GM12874 (cell line): Measurements from ENCODE around the gene POMP.

ENCODE experiments used
- TF ChIP-seq, protein P1 (sequence below): IDR thresholded peaks from 2 replicates; pipeline ENCODE4 v1.5.1; 2011; ENCODE audit warnings: low read depth, mild to moderate bottlenecking, control low read depth, low read length, moderate library complexity; ENCODE audit not compliant: insufficient read depth

Gene POMP

DNA sequence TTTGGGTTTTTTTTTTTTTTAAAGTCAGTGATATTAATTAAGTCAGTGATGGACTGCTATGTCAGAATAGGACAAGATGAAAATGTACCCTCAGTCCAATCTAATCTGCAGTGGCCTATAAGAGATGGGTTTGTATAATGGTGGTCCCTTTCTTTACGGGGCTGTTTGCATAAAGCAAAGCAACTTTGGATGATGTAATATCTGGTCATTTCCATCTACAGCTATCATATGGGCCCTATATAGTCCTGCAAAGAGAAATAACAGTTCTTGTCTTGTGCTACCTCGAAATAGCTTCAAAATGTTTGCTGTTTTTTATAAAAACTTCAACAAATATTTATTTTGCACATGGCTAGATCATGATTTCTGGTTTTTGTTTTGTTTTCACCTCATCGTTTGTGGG lies 20.2 kb upstream of the POMP start:
- TF ChIP-seq, protein P1, sequence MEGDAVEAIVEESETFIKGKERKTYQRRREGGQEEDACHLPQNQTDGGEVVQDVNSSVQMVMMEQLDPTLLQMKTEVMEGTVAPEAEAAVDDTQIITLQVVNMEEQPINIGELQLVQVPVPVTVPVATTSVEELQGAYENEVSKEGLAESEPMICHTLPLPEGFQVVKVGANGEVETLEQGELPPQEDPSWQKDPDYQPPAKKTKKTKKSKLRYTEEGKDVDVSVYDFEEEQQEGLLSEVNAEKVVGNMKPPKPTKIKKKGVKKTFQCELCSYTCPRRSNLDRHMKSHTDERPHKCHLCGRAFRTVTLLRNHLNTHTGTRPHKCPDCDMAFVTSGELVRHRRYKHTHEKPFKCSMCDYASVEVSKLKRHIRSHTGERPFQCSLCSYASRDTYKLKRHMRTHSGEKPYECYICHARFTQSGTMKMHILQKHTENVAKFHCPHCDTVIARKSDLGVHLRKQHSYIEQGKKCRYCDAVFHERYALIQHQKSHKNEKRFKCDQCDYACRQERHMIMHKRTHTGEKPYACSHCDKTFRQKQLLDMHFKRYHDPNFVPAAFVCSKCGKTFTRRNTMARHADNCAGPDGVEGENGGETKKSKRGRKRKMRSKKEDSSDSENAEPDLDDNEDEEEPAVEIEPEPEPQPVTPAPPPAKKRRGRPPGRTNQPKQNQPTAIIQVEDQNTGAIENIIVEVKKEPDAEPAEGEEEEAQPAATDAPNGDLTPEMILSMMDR, result no peak

DNA sequence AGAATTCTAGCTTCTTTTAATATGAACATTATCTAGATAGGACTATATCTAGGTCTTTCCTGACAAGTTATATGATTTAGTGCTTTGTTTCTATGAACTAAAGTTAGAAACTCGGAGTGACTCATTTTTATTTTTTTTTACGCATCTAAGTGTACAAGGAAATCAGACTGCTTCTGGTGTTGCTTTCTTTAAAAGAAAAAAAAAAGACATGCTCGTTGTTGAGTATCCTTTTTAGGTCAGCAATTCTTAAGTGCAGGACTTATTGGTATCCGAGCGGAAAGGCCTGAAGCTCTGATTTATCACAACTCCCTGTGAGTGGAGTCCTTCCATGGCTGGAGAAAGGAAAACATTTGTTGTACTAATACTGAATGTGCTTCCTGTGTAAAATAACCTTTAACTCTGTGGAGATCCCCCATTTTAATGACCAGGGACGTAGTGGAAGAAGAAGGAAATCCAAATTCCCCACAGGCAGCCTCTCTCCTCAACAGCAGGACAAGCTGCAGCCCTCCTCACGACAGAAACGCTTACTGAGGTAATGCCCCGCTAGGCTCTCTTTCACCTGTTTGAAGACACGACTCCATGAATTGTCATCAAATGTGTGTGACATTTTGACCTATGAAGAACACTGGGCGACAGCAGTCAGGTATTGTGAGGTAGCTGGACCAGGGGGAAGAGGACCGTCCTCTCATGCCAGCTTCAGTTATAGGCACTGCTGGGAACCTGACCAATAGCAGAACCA lies 17.9 kb upstream of the POMP start:
- TF ChIP-seq, protein P1, result no peak

DNA sequence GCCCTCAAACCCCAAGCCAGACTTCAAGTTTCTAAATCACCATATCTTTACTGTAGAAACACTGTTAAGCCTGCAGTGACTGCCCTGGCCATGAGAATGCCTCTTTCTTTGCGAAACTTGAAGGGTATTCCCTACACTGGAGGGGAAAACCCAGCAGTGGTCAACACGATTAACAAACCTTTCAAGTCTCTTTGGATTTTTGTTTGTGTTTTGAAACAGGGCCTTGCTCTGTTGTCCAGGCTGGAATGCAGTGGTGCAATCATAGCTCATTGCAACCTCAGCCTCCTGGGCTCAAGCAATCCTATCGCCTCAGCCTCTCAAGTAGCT lies 17.4 kb upstream of the POMP start:
- TF ChIP-seq, protein P1, result no peak

DNA sequence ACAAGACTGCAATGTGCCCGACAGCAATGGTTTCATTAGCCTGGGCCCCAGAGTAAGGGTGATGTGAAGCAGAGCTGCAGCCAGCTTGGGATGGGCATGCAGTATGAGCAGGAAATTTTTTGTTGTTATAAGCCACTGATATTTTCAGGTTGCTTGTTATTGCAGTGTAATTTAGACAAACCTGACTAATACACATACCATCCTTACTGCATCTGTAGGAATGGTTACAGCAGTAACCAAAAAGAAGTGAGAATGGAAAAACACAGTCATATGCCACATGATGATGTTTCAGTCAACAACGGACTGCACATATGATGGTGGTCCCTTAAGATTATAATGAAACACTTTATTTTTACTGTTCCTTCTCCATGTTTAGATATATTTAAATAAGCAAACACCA lies 8.6 kb upstream of the POMP start:
- TF ChIP-seq, protein P1, result no peak

DNA sequence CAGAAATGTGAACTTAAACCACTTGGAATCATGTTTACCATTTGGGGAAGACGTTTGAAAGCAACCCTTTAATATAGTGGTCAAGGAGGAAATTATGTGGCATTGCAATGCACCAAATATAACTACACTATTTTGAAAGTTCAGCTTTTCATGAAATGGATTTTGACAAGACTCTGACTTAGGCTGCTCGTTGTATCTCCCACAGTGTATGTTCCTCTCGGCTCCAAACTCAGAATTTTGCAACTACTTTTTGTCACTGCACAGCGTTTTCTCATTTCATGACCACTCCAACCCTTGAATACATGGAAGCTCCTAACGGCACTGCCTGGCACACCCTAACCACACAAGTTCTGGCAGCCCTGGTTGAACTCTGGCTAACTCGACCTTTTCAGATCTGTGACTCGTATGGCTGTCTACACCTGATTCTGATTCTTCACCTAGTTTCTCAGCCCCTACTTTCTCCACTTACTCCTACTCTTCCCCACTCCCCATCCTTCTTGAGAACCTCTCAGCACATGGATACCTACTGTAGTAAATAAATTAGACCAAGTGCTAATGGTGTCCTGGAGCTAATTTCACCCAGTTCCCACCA lies 7.0 kb upstream of the POMP start:
- TF ChIP-seq, protein P1, result no peak

DNA sequence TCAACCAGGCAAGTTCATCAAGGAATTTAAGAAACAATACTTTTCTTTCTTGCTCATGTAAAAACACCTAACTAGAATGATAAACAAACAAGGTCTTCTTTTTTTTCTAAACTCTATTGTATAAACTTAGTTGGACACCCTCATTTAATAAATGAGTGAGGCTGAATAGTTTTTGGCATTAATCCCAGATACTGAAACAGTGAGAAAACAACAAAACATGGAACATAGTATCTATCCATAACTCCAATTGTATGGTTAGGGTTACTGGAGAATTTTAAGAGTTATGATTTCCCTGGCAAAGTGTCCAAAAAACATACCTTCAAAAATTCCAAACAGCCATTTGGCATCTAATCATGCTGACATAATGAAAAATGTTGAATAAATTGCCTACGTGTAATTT lies 5.8 kb upstream of the POMP start:
- TF ChIP-seq, protein P1, result no peak

DNA sequence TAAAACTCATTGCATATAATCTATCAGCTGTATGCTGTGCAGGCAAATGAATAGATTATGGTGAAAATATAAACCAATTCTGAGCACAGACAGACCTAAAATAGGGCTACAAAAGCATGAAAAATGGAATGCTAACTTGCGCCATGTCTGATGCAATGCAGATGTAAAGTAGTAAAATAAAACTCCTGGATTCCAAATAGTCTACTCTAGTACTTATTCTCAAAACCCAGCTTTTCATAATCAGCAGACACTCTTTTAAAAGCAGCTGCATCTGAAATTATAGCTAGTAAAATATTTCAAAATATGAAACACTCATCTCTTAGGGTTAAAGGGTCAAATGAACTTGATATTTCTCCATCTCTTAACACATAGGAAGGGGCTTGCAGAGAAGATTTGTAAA lies 4.7 kb upstream of the POMP start:
- TF ChIP-seq, protein P1, result no peak
